OCI-LY1 (cell line): ENCODE results near the gene OSBPL3.

Experiments used
- H2AFZ ChIP-seq: fragments of 200-600 bp; sonication (generic), shearing (Covaris generic); 2 replicates; pipeline ENCODE4 v1.6.0; 2014; ENCODE audit warnings: antibody characterized with exemption, mild to moderate bottlenecking, low read length
- H3F3A ChIP-seq: fragments of 200-600 bp; sonication (generic), shearing (Covaris generic); 2 replicates; pipeline ENCODE4 v1.6.0; 2014; ENCODE audit warnings: mild to moderate bottlenecking, antibody characterized with exemption, low read length, moderate library complexity; ENCODE audit not compliant: insufficient read depth
- H3K27ac ChIP-seq: fragments of 200-600 bp; sonication (generic); 2 replicates; pipeline ENCODE4 v1.5.1; 2014; ENCODE audit warnings: low read length, mixed run types, mild to moderate bottlenecking, low read depth; ENCODE audit not compliant: poor library complexity, severe bottlenecking
- H3K27me3 ChIP-seq: fragments of 200-600 bp; sonication (generic); 2 replicates; pipeline ENCODE4 v1.6.0; 2014; ENCODE audit warnings: antibody characterized with exemption, mild to moderate bottlenecking, low read length, moderate library complexity; ENCODE audit not compliant: insufficient read depth
- H3K36me3 ChIP-seq: fragments of 200-600 bp; sonication (generic); 2 replicates; pipeline ENCODE4 v1.6.1; 2014; ENCODE audit warnings: mild to moderate bottlenecking, antibody characterized with exemption, low read length, moderate library complexity, mixed read lengths; ENCODE audit not compliant: insufficient read depth
- H3K4me1 ChIP-seq: fragments of 200-600 bp; sonication (generic); 2 replicates; pipeline ENCODE4 v1.5.1; 2014; ENCODE audit warnings: mild to moderate bottlenecking, low read length, moderate library complexity; ENCODE audit not compliant: insufficient read depth, severe bottlenecking
- H3K4me2 ChIP-seq: fragments of 200-600 bp; sonication (generic), shearing (Covaris generic); 2 replicates; pipeline ENCODE4 v1.6.1; 2014; ENCODE audit warnings: low read length
- H3K4me3 ChIP-seq: fragments of 200-600 bp; sonication (generic); 2 replicates; pipeline ENCODE4 v1.5.1; 2014; ENCODE audit warnings: low read length, low read depth, mild to moderate bottlenecking, mixed read lengths; ENCODE audit not compliant: poor library complexity, severe bottlenecking
- H3K79me2 ChIP-seq: fragments of 200-600 bp; shearing (Covaris generic); 2 replicates; pipeline ENCODE4 v1.6.1; 2016; ENCODE audit warnings: mixed run types, low read length, mixed read lengths; ENCODE audit not compliant: insufficient read depth
- H3K9ac ChIP-seq: fragments of 200-600 bp; sonication (generic), shearing (Covaris generic); 2 replicates; pipeline ENCODE4 v1.6.1; 2014; ENCODE audit warnings: mild to moderate bottlenecking, low read length, mixed read lengths
- H3K9me2 ChIP-seq: fragments of 200-600 bp; sonication (generic), shearing (Covaris generic); 2 replicates; pipeline ENCODE4 v1.6.1; 2014; ENCODE audit warnings: low read depth, mild to moderate bottlenecking, low read length, mixed read lengths
- H3K9me3 ChIP-seq: fragments of 200-600 bp; shearing (Covaris generic); 2 replicates; pipeline ENCODE4 v1.6.1; 2014; ENCODE audit warnings: low read length, mixed read lengths
- H4K20me1 ChIP-seq: fragments of 200-600 bp; sonication (generic), shearing (Covaris generic); 2 replicates; pipeline ENCODE4 v1.6.0; 2016; ENCODE audit warnings: mild to moderate bottlenecking, low read length; ENCODE audit not compliant: insufficient read depth
- CTCF ChIP-seq: fragments of 200-600 bp; sonication (generic), shearing (Covaris generic); IDR thresholded peaks from 2 replicates; pipeline ENCODE4 v1.5.1; 2017; ENCODE audit warnings: mild to moderate bottlenecking, antibody characterized with exemption, low read length, moderate library complexity, mixed read lengths
- EZH2 ChIP-seq: fragments of 200-600 bp; sonication (generic), shearing (Covaris generic); IDR thresholded peaks from 2 replicates; pipeline ENCODE4 v1.8.0; 2017; ENCODE audit warnings: borderline replicate concordance, mixed run types, mild to moderate bottlenecking, antibody characterized with exemption, low read length, moderate library complexity, mixed read lengths

Gene OSBPL3

GRCh38 chr7:24788961-24789576 lies 190.9 kb downstream of the OSBPL3 start:
- no peaks in the 10 kb centered on the region for H3K79me2 ChIP-seq
- no peaks in the 10 kb centered on the region for H3K9me2 ChIP-seq
- H3K4me3 ChIP-seq, result no peak overlapping the region
- H3K9me3 ChIP-seq, result 0 out of 2 replicates have a peak, but pooled peaks cover 5% of the 10 kb centered on the region
- H3F3A ChIP-seq, result no peaks in the 10 kb centered on the region; the same call in 1 of the 2 replicates
- H3K4me2 ChIP-seq, result no peak overlapping the region
- peaks cover 11% of the 10 kb centered on the region for H3K4me1 ChIP-seq
- peaks cover 21% of the 10 kb centered on the region; the same call in 1 of the 2 replicates for H3K36me3 ChIP-seq
- no peak overlapping the region for H3K27ac ChIP-seq
- no peaks in the 10 kb centered on the region for H3K27me3 ChIP-seq
- H3K9ac ChIP-seq, result no peak overlapping the region
- H4K20me1 ChIP-seq, result no peaks in the 10 kb centered on the region
- TF ChIP-seq CTCF, result no peak
- no peak for TF ChIP-seq EZH2
- no peak overlapping the region for H2AFZ ChIP-seq

GRCh38 chr7:24788075-24788474 lies 191.9 kb downstream of the OSBPL3 start:
- Histone ChIP-seq H3K9me2 (no peaks in the 10 kb centered on the region), H3K4me1 (peaks cover under 1% of the 10 kb centered on the region), H4K20me1 (no peaks in the 10 kb centered on the region), H3K36me3 (peaks cover 28% of the 10 kb centered on the region), H3K9ac (no peak overlapping the region), H3K9me3 (0 out of 2 replicates have a peak, but pooled peaks cover 8% of the 10 kb centered on the region), H3K4me2 (no peak overlapping the region), H3K27me3 (no peaks in the 10 kb centered on the region), H3K79me2 (no peaks in the 10 kb centered on the region), H3K27ac (no peak overlapping the region), H2AFZ (no peak overlapping the region), H3K4me3 (no peak overlapping the region), H3F3A (no peaks in the 10 kb centered on the region; the same call in 1 of the 2 replicates)
- peak; percentile 66 for TF ChIP-seq CTCF
- TF ChIP-seq EZH2, result no peak

- Histone ChIP-seq H3K9me3 (0 out of 2 replicates have a peak, but pooled peaks cover 9% of the 10 kb centered on the region), H4K20me1 (no peaks in the 10 kb centered on the region), H3K4me3 (no peak overlapping the region), H3K4me1 (no peaks in the 10 kb centered on the region), H3K27me3 (no peaks in the 10 kb centered on the region), H2AFZ (no peak overlapping the region), H3K9ac (no peak overlapping the region), H3K27ac (no peak overlapping the region), H3F3A (no peaks in the 10 kb centered on the region; the same call in 1 of the 2 replicates), H3K79me2 (no peaks in the 10 kb centered on the region), H3K36me3 (peaks cover 24% of the 10 kb centered on the region), H3K9me2 (no peaks in the 10 kb centered on the region), H3K4me2 (no peak overlapping the region)
- TF ChIP-seq CTCF (no peak), EZH2 (no peak)
Observed at GRCh38 chr7:24786941-24787340, 193.0 kb downstream of the OSBPL3 start.
